Smooth muscle cell (in vitro differentiated cells): ENCODE data around the gene RELT. TPM values are rescaled to one million over a fixed set of nuclear protein-coding genes. Genes with fewer than 3 reads are reported as not detected.
A peak's percentile ranks its signal among the peaks of the same experiment; 100 is the strongest.

Experiments used
- DNase-seq: peaks from one replicate; lab custom pipeline; 2025; ENCODE audit not compliant: unreplicated experiment; lab: John Stamatoyannopoulos, UW
- H2AFZ ChIP-seq: fragments of 200-600 bp; sonication (generic); 2 replicates; pipeline ENCODE4 v1.6.0; 2016; ENCODE audit warnings: antibody characterized with exemption, low read depth, mild to moderate bottlenecking
- H3F3A ChIP-seq: fragments of 200-600 bp; sonication (generic); 2 replicates; pipeline ENCODE4 v1.6.0; 2017; ENCODE audit warnings: antibody characterized with exemption, low read depth
- H3K27ac ChIP-seq: fragments of 200-600 bp; sonication (generic); 2 replicates; pipeline ENCODE4 v1.5.1; 2016; ENCODE audit warnings: low read depth, mild to moderate bottlenecking
- H3K27me3 ChIP-seq: fragments of 200-600 bp; sonication (generic); 2 replicates; pipeline ENCODE4 v1.6.1; 2016; ENCODE audit warnings: low read depth, mild to moderate bottlenecking
- H3K36me3 ChIP-seq: fragments of 200-600 bp; sonication (generic); 2 replicates; pipeline ENCODE4 v1.5.1; 2016; ENCODE audit warnings: low read depth
- H3K4me1 ChIP-seq: fragments of 200-600 bp; sonication (generic); 2 replicates; pipeline ENCODE4 v1.5.1; 2016; ENCODE audit warnings: low read depth
- H3K4me2 ChIP-seq: fragments of 200-600 bp; sonication (generic); 2 replicates; pipeline ENCODE4 v1.6.0; 2016; ENCODE audit warnings: mild to moderate bottlenecking
- H3K4me3 ChIP-seq: fragments of 200-600 bp; sonication (generic); 2 replicates; pipeline ENCODE4 v1.5.1; 2016; ENCODE audit warnings: mild to moderate bottlenecking
- H3K79me2 ChIP-seq: fragments of 200-600 bp; sonication (generic); 2 replicates; pipeline ENCODE4 v1.6.0; 2016; ENCODE audit warnings: low read depth, mild to moderate bottlenecking
- H3K9ac ChIP-seq: fragments of 200-600 bp; sonication (generic); 2 replicates; pipeline ENCODE4 v1.6.0; 2016; ENCODE audit warnings: low read depth
- H3K9me3 ChIP-seq: fragments of 200-600 bp; sonication (generic); replicated peaks from 2 replicates; pipeline ENCODE4 v1.5.1; 2016; ENCODE audit warnings: low read depth
- H4K20me1 ChIP-seq: fragments of 200-600 bp; sonication (generic); 2 replicates; pipeline ENCODE4 v1.6.0; 2016; ENCODE audit warnings: low read depth
- CTCF ChIP-seq: fragments of 200-600 bp; sonication (generic); IDR thresholded peaks from 2 replicates; pipeline ENCODE4 v1.5.1; 2017; ENCODE audit warnings: borderline replicate concordance, mild to moderate bottlenecking, antibody characterized with exemption; ENCODE audit not compliant: insufficient read depth, poor library complexity, severe bottlenecking
- WGBS: methylation state at CpG from one replicate; pipeline ENCODE4 v1.1.7; 2016; ENCODE audit warnings: low lambda C conversion rate; 5-methylcytosine and 5-hydroxymethylcytosine counted together
- polyA plus RNA-seq: library from polyadenylated mRNA; unstranded; fragments of >200 nt; fragmentation: Nextera tagmentation; extraction: Ambion mirVana; gene quantifications from 2 replicates; pipeline ENCODE4 v1.2.1, GENCODE V29; 2016
- total RNA-seq: library from RNA; depleted of rRNA; stranded (reverse); fragments of >200 nt; gene quantifications from 2 replicates; pipeline ENCODE4 v1.2.3, GENCODE V29; 2014

RELT gene
- total and polyA plus RNA-seq, 2 experiments from 2014 or later = 4.3 to 5.5 TPM

DNA sequence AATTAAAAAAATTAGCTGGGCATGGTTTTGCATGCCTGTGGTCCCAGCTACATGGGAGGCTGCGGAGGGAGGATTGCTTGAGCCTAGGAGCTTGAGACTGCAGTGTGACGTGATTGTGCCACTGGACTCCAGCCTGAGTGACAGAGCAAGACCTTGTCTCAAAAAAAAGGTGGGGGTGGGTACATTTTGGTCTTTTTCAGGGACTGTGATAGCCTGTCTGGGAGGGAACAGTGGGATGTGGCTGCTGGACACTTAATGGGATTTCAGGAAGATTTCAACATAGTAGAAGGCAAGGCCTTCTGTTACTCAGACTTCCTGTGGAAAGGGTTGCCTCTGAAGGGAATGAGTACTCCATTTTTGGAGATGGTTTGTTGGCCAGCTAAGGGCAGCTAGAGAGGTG is 40.6 kb downstream of the RELT start:
- Histone ChIP-seq H3F3A (peaks cover 24% of the 10 kb centered on the region), H3K9ac (peak overlapping the region; percentile 76), H3K9me3 (no peaks in the 10 kb centered on the region), H3K79me2 (no peaks in the 10 kb centered on the region), H4K20me1 (peaks cover 2% of the 10 kb centered on the region), H3K4me3 (no peak overlapping the region), H3K27me3 (no peaks in the 10 kb centered on the region), H3K4me1 (peaks cover 27% of the 10 kb centered on the region), H2AFZ (no peak overlapping the region), H3K36me3 (no peaks in the 10 kb centered on the region), H3K27ac (peak overlapping the region; percentile 93), H3K4me2 (peak overlapping the region; percentile 56)
- TF ChIP-seq CTCF = no peak
- 14% methylated on average over 2 of the region's 2 CpGs for WGBS
- DNase-seq = no peak

- H3F3A ChIP-seq = peaks cover 20% of the 10 kb centered on the region
- H4K20me1 ChIP-seq = peaks cover 26% of the 10 kb centered on the region
- peaks cover 8% of the 10 kb centered on the region for H3K4me1 ChIP-seq
- no peak for TF ChIP-seq CTCF
- H3K4me3 ChIP-seq = no peak overlapping the region
- H2AFZ ChIP-seq = no peak overlapping the region
- DNase-seq = no peak
- no peaks in the 10 kb centered on the region for H3K36me3 ChIP-seq
- no peaks in the 10 kb centered on the region for H3K9me3 ChIP-seq
- no peaks in the 10 kb centered on the region for H3K27me3 ChIP-seq
- H3K9ac ChIP-seq = no peak overlapping the region
- no peak overlapping the region for H3K4me2 ChIP-seq
- H3K79me2 ChIP-seq = no peaks in the 10 kb centered on the region
- no peak overlapping the region for H3K27ac ChIP-seq
Measured at GRCh38 chr11:73420136-73420535, 43.9 kb downstream of the RELT start.

GRCh38 chr11:73422886-73423285 is 46.7 kb downstream of the RELT start:
- Histone ChIP-seq H3K27ac (no peak overlapping the region), H3K9ac (no peak overlapping the region), H2AFZ (no peak overlapping the region), H3K36me3 (no peaks in the 10 kb centered on the region), H3K27me3 (no peaks in the 10 kb centered on the region), H3K4me2 (no peak overlapping the region), H4K20me1 (peaks cover 34% of the 10 kb centered on the region), H3K79me2 (no peaks in the 10 kb centered on the region), H3K4me1 (no peaks in the 10 kb centered on the region), H3K9me3 (no peaks in the 10 kb centered on the region), H3K4me3 (no peak overlapping the region), H3F3A (peaks cover 7% of the 10 kb centered on the region)
- TF ChIP-seq CTCF = no peak
- no peak for DNase-seq
- 93% methylated on average over 4 of the region's 4 CpGs for WGBS

DNA sequence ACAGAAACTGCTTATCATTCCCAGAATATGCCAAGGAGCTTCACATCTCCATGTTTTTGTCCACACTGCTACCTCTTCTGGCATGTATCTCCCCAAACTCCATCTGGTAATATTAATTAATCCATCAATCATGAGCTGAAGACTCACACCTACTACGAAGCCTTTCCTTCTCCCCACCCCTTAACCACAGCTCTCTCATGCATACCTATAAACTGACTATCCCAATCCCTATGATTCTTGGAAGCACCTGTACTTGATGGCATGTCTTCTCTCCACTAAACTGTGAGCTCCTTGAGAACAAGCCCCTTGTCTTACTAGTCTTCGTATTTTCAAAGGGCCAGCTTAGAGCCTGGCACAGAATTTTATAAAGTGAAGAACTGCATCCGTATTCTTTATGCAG is 47.3 kb downstream of the RELT start:
- Histone ChIP-seq H3F3A (peaks cover 3% of the 10 kb centered on the region), H4K20me1 (peaks cover 34% of the 10 kb centered on the region), H3K4me3 (no peak overlapping the region), H3K36me3 (no peaks in the 10 kb centered on the region), H3K9me3 (no peaks in the 10 kb centered on the region), H3K79me2 (no peaks in the 10 kb centered on the region), H3K27ac (no peak overlapping the region), H3K4me1 (no peaks in the 10 kb centered on the region), H3K27me3 (no peaks in the 10 kb centered on the region), H3K9ac (no peak overlapping the region), H2AFZ (no peak overlapping the region), H3K4me2 (no peak overlapping the region)
- 83% methylated on average over 3 of the region's 3 CpGs for WGBS
- no peak for DNase-seq
- TF ChIP-seq CTCF = no peak
